SIG-M5 (cell line): ENCODE data around the gene BUB3.
"Not testable (repeated sequence)": the region's sequence is repeated elsewhere in the genome, so short reads cannot be mapped to it uniquely, and the experiment has no call there.

ENCODE experiments used
- DNase-seq: peaks from one replicate; lab custom pipeline; 2025; lab: John Stamatoyannopoulos, UW

Gene BUB3

DNA sequence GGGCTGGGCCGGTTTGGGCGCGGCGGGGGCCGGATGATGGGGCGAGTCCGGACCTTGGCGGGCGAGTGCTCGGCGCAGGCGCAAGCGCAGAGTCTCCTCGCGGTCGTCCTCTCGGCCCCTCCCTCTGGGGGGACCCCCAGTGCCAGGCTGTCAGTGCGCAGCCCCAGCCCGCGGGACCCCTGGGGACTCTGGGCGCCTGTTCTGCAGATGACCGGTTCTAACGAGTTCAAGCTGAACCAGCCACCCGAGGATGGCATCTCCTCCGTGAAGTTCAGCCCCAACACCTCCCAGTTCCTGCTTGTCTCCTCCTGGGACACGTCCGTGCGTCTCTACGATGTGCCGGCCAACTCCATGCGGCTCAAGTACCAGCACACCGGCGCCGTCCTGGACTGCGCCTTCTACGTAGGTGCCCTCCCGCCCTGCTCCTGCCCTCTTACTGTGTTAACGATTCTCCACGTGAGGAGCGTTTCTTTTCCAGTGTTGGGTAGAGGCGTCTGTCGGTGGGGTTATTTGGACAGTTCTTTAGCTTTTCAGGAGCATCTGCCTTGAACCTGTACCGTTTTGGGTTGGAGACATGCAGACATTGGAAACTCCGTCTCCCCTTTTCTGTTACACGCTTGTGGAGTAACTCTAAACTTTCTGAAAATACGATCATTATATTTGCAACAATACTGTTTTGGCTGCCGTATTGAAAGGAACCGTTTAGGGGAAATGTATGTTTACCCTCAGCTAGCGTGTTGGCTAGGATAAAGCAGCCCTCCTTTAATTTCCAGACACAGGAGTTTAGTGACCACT lies 706 bp downstream of the BUB3 start:
- no peak for DNase-seq

DNA sequence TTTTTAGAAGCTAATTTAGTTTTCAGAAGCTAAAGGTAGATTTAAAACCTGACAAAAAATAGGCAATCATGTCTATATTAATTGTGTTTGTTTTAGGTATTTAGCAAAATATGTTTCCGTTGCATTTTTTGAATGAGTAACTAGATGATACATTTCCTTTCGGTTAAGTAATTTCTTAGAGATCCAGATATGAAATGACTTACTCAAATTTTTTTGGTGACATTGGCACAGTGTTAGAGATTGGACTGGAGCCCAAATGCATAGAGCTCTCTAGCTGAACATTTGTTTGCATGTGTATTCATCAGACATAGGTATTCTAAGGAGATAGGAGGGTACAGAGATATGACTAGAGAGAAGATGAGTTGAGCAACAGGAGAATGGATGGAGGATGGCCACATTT lies 1.9 kb downstream of the BUB3 start:
- DNase-seq, result no peak

DNA sequence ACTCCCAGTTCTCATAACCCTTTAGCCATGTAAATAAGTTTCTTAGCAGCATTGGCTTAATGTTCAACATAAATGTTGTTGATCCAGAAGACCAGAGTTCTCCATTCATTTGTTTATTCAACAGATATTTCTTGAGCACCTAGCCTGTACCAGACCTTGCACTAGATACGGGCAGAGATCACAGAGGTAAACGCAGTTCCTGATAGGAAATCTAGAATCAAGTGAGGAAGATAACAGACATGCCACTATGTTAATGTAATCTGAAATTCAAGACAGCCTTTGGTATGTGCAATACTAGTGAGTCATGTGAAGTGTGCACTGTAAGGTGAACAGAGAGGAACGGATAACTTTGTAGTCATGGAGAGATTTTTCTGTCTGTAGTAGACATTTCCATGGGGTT lies 3.0 kb downstream of the BUB3 start:
- DNase-seq, result no peak

DNA sequence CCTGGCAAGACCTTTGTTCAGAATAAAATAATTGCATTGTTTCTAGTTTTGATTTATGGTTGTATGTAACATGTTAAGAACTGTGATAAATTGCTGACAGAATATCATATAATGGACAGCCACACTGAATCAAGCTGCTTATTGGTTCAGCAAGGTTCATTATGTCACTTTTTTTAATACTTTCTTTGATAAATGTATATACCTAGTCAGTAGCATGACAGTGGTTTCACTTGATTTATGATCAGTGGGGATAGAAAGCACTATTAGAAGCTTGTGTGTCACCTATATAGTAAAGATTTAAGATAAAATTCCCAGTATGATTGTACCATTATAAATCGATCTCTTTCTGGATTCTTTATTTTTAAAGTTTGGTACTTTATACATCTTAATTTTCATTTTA lies 4.5 kb downstream of the BUB3 start:
- no peak for DNase-seq

DNA sequence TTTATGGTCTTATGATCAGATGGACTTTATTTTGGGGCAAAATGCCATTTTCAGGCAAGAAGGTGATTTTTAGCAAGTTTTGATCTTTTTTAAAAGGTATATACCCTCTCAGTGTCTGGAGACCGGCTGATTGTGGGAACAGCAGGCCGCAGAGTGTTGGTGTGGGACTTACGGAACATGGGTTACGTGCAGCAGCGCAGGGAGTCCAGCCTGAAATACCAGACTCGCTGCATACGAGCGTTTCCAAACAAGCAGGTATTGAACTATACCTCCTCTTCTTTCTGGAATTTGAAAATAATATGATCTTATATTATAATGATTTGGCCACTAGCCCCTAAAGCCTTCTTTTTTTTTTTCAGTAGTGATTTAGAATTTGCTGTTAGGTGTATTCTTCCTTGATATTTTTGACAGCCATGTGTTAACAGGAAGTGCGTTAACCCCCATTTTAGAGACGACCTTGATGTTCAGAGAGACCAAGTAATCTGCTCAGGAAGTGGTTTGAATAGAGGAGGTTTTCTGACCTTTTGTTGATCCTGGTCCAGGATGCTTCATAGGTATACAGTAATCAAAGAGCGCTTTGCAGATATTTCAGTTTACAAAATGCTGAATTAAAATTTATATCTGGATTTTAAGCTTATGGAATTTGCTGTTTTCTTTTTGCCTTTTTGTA lies 6.2 kb downstream of the BUB3 start:
- DNase-seq, result no peak

DNA sequence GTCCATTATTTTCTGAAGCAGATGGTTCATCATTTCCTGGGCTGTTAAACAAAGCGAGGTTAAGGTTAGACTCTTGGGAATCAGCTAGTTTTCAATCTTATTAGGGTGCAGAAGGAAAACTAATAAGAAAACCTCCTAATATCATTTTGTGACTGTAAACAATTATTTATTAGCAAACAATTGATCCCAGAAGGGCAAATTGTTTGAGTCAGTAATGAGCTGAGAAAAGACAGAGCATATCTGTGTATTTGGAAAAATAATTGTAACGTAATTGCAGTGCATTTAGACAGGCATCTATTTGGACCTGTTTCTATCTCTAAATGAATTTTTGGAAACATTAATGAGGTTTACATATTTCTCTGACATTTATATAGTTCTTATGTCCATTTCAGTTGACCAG lies 10.1 kb downstream of the BUB3 start:
- DNase-seq, result no peak

DNA sequence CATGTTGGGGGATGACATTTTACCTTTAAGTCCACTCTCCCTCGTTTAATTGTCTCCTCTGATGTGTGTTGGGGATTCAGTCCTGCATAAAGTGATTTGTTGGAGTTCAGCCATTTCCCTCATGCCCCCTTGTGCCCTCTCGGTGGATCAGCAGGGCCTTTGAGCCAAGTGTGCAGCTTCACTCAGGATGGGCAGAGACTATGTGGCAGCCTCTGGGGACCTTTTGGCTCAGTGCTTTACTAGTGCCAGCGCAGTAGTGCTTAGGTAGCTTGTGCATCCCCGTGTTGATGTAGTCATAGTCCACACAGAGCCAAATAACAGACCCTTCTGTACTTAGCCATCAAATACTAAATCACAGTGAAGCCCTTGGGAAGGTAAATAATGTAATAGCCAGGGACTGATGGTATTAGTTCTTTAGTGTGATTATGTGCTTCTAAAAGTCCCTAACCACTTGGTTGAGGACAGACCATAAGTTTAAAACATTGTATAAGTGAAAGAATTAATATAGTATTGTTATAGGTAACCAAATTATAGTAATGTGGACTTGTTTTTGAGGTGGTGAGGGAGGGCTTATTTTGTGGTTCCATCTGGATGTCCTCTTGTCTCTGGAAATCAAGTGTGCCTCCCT lies 11.4 kb downstream of the BUB3 start:
- no peak for DNase-seq

DNA sequence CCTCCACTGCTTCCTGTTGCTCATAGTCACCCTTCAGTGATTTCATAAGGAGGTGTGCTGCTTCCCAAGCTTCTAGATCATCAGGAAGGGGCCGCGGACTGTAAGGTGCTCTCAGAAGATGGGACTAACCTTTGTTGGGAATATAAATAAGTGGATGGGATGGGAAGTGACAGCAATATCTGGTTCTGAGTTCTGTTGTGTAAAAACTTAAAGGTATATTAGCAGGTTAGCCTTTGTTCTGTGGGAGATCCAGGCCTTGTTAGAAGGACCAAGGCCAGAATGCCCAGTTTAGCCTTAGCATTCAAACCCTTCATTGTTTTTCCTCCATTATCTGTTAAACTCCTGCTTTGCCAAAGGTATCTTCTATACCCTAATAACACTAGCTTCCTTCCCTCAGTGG lies 12.4 kb downstream of the BUB3 start:
- DNase-seq, result no peak

DNA sequence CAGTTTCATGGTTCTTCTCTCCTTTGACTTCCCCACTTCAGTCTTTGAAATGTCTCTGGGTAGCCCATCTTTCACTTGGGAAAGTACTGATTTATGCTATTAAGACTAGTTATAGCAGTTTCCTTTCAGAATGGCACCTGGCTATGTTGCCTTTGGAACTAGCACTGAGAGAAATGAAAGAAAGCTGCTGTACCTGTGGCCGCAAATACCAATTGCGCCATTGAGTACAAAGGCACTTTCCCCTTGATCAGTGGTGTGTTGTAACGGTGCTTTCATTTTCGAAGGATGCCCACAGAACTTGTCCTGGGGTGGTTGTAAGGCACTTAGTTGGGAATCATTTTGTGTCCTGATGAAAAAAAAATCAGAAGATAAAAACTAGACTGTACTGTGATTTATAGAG lies 16.8 kb downstream of the BUB3 start:
- DNase-seq, result no peak

DNA sequence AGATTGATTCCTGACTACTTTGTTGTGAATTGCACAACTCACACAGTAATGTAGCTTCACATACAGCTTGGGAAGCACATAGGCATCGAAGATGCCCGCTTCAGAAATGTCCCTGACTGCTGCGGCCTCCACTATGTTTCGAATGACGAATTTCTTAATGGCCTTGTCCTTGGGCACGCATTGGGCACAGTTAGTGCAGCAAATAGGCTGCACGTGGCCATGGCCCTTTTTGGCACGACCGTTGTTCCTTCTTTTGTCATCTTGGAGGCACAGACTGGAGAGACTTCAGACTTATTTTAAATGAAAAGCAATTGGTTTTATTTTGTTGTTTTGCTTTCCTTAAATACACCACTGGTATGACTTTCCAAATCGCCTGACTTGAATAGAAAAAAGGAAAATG lies 17.4 kb downstream of the BUB3 start:
- not testable (repeated sequence) for DNase-seq

DNA sequence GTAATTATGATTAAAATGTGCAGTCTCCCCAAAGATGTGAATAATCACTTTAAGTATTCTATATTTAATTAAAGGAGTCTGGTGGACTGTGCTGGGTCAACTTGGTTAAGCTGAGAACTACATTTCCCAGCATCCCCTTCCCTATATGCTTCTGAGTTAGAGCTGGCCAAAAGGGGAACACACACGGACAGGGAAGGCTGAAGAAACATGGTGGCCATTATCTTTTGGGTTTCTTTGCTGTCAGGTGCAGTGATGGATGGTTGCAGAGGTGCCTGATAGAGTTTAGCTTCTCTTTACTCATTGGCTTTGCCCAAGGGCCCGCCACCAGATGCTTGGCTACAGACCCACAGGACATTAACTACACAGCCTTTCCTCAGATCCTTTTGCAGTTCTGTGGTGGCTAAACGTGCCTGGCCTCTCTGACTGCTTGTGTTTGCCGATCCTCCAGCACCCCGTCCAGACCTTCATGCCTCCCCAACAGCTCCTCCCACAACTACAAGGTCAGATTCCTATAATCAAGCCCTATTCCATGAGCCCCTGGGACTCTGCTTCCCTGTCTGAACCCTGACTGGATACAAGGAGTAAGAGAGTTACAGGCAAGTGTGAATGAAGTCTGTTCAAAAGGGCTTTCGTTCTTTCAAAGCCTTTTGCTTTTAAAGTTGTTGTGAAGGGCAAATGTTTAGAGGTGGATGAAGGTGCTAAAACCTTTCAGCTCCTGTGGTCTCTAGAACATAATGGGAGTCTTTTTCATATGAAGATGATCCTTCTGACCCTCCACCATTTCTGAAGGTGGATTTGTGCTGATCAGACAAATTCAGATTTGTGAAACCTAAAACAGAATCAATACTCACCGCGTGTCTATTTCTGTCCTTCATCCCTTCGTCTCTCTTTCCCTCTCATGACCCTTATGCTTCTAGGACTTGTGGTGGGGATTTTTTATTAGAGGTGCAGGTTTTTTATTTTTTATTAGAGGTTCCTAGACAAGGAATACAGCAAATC lies 21.5 kb downstream of the BUB3 start:
- no peak for DNase-seq

DNA sequence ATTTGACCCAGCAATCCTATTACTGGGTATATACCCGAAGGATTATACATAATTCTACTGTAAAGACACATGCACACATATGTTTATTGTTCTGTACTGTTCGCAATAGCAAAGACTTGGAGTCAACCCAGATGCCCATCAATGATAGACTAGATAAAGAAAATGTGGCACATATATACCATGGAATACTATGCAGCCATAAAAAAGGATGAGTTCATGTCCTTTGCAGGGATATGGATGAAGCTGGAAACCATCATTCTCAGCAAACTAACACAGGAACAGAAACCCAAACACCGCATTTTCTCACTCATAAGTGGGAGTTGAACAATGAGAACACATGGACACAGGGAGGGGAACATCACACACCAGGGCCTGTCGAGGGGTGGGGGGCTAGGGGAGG lies 24.2 kb downstream of the BUB3 start:
- DNase-seq, result not testable (repeated sequence)

DNA sequence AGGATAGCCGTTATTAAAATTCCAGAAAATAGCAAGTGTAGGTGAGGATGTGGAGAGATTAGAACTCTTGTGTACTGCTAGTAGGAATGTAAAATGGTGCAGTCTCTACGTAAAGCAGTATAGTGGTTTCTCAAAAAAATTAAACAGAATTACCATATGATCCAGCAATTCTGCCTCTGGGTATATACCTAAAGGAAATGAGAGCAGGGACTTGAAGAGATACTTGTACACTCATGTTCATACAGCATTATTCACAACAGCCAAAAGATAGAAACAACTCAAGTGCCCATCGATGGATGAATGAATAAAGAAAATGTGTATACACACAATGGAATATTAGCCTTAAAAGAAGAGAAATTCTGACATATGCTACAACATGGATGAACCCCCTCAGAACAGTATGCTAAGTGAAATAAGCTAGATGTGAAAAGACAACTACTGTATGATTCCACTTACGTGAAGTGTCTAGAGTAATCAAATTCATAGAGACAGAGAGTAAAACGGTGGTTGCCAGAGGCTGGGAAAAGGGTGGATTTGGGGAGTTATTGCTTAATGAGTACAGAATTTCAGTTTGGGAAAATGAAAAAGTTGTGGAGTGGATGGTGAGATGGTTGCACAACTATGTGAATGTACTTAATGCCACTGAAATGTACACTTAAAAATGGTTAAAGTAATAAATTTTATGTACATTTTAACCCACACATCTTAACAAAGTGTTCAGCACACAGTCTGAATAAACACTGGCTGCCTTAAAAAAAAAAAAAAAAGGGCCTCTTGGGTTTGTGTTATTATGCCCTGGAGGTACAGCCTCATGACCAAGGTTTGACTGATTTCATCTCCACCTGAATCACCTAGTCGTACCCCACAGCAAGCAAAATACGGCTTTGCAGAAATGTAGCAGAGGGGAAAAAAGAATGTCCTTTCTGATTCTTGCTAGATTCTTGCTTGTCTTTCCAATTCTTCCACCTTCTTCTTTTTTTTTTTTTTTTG lies 26.2 kb downstream of the BUB3 start:
- no peak for DNase-seq

DNA sequence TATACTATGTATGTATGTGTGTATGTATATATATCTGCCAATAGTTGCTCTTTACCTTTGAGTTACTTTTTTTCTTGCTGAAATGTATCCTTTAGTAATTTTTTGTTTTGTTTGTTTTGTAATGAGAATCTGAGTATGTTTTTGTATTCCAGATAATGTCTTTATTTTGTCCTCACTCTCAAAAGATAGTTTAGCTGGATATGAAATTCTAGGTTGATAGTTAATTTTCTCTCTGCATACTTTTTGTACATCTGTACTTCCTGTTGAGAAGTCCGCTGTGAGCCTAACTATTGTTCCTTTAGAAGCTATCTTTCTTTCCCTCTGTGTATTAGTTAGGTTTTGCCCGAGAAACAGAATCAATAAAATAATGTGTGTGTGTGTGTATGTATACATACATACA lies 29.5 kb downstream of the BUB3 start:
- no peak for DNase-seq

DNA sequence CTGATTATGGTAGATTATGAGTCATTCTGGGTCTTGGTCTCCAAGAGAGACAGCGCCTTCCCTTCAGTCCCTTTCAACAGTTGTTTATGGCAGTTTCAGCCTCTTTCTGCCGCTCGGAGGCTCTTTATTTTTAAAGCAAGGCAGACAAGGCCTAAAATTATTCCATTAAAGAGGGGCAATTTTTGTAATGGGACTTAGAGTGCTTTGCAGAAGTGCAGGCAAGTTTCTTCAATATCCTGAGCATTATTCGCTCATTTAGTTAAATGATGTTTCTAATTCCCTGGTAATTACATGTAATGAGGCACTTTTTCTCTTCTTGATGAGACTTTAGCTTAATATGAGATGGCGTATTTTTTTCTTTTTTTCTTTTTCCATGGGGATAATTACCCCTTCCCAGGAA lies 33.6 kb downstream of the BUB3 start:
- no peak for DNase-seq

DNA sequence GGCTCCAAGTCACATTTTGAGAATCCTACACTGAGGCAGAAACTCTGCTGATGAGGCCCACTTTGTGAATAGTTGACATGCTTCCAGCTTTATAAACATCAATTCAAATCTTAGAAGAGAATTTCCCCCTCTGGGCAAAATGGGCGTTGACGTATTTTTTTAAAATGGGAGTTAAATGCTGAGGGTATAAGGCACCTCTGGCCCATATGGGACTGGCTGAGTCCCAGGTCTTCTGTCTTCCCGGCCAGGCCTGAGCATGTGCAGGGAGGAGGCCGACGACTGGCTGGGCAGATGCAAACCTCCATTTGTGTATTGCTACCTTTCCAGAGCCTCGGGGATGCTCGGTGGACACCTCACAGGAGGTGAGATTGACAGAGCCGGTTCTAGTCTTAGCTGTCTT lies 37.7 kb downstream of the BUB3 start:
- DNase-seq, result no peak

DNA sequence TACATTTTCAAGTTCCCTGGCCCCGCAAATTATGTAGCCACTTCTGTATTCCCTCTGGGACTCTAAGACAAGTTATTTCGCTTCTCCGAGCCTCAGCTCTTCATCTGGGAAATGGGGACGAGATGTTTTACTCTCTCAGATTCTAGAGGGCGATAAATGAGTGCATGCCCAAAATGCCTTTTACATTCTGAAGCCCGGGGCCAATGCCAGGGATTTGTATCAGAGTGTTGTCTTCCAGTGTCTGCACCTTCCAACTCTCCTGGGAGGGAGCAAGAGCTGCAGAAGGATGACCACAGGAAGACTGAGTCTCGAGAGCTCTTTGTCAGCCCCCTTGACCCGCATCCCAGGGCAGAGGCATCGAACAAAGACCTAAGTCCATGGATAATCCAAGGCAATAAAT lies 39.9 kb downstream of the BUB3 start:
- DNase-seq, result no peak

DNA sequence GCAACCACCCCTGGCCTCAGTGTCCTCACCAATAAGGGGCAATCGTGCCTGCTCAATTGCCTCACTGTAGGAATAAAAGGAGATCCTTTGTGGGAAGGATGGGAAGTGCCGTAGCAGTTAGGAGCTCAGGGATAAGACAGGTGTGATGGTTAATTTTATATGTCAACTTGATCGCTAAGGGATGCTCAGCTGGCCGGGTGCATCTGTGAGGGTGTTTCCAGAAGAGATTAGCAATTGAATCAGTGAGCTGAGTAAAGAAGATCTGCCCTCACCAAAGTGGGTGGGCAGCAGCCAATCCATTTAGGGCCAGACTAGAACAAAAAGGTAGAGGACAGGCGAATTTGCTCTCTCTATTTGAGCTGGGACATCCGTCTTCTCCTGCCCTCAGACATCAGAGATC lies 46.3 kb downstream of the BUB3 start:
- DNase-seq, result no peak

DNA sequence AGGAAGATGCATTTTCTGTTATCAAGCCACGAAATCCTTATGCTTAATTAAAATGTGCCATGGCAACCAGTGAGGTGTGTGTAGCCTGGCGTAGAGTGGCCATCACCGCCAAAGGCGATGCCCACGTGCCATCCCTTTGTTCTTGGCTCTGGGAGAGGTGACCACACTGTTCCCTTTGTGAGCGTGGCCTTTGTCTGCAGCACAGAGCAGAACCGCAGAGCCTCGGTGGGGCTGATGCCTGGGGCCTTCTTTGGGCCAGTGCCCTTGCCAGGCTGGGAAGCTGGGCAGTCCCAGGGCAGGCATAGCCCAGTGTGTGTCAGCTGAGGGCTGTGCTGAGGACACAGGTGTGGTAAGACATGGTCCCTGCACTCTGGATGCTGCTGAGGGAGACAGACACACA lies 48.3 kb downstream of the BUB3 start:
- no peak for DNase-seq

DNA sequence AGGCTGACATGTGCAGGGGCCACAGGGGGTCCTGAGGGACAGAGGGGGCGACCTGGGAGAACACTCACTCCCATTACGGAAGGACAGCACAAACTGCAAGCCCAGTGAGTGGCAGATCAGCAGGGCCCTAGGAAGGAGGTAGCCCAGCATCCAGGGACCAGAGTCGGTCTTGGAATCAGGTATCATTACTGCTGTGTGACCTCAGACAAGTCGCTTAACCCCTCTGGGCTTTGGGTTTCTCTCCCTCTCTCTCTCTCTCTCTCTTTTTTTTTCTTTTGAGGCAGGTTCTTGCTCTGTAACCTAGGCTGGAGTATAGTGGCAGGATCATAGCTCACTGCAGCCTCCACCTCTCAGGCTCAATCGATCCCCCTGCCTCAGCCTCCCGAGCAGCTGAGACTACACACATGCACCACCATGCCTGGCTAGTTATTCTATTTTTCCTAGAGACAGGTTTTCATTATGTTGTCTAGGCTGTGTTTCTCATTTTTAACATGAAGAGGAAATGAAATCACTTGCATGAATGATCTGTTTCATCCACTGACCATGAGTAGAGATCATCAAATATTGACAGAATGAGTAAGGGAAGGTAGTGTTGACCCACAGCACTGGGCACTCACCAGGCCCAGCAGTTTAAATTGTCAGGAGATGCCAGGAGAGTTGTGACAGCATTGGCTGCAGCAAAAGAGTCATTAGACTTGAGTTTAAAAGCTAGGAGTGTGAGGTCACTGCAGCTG lies 49.4 kb downstream of the BUB3 start:
- DNase-seq, result no peak
